Natural killer cell (primary cell): ENCODE results near the gene SLC39A3. TPM values are rescaled to one million over a fixed set of nuclear protein-coding genes. Genes with fewer than 3 reads are reported as not detected.

Experiments used
- ATAC-seq, 3 donors: fragments of 150-1000 bp in 2 of 3; fragments of 200-7000 bp in 1 of 3; cut with Tn5 transposase; 1 replicate in 1 of 3; 2 replicates in 2 of 3; pipeline ENCODE4 v1.10.0; 2021; ENCODE audit warnings: mild to moderate bottlenecking in 2 of 3, moderate library complexity in 2 of 3
- DNase-seq, 2 donors: peaks; one replicate each; pipeline versions ENCODE4 v3.0.0 to v3.0.0-alpha.2; 2013 to 2021; ENCODE audit warnings: mixed read lengths in 1 of 2
- H3K27ac ChIP-seq: one replicate; pipeline ENCODE4 v1.5.1; 2013; ENCODE audit warnings: mild to moderate bottlenecking, low read length
- H3K27me3 ChIP-seq: one replicate; pipeline ENCODE4 v1.6.1; 2013; ENCODE audit warnings: low read length; ENCODE audit not compliant: control insufficient read depth, insufficient read depth
- H3K36me3 ChIP-seq: one replicate; pipeline ENCODE4 v1.6.1; 2013; ENCODE audit warnings: low read length; ENCODE audit not compliant: control insufficient read depth, insufficient read depth
- H3K4me1 ChIP-seq: one replicate; pipeline ENCODE4 v1.6.1; 2013; ENCODE audit warnings: low read length; ENCODE audit not compliant: control insufficient read depth, insufficient read depth
- H3K4me3 ChIP-seq: one replicate; pipeline ENCODE4 v1.5.1; 2013; ENCODE audit warnings: low read length
- H3K9me3 ChIP-seq: one replicate; pipeline ENCODE4 v1.6.1; 2013; ENCODE audit warnings: low read length; ENCODE audit not compliant: control insufficient read depth, insufficient read depth
- H3K27ac Mint-ChIP-seq, 2 donors: one replicate each; pipeline ENCODE4 v1.8.0; 2022; ENCODE audit warnings: mild to moderate bottlenecking in 2 of 2, mixed read lengths in 2 of 2, moderate library complexity in 1 of 2
- H3K27me3 Mint-ChIP-seq, 2 donors: one replicate each; pipeline ENCODE4 v1.8.0; 2022; ENCODE audit warnings: low read depth in 2 of 2, mixed read lengths in 2 of 2
- H3K36me3 Mint-ChIP-seq: one replicate; pipeline ENCODE4 v1.8.0; 2022; ENCODE audit warnings: mixed read lengths
- H3K4me1 Mint-ChIP-seq, 2 donors: one replicate each; pipeline ENCODE4 v1.8.0; 2022; ENCODE audit warnings: mixed read lengths in 2 of 2
- H3K4me3 Mint-ChIP-seq: one replicate; pipeline ENCODE4 v1.8.0; 2022; ENCODE audit warnings: mild to moderate bottlenecking, moderate library complexity, mixed read lengths
- H3K9me3 Mint-ChIP-seq, 2 donors: one replicate each; pipeline ENCODE4 v1.8.0; 2022; ENCODE audit warnings: mixed read lengths in 2 of 2
- WGBS: methylation state at CpG from one replicate; pipeline ENCODE4 v1.1.7; 2013; ENCODE audit warnings: missing lambda C conversion rate; ENCODE audit not compliant: insufficient coverage; 5-methylcytosine and 5-hydroxymethylcytosine counted together
- intact Hi-C: fragments of 100-400 bp; cut with micrococcal nuclease; formaldehyde crosslinking; loops from one replicate; pipeline ENCODE4 v1.14.2; 2022
- total RNA-seq, 4 donors: library from RNA; stranded (reverse); fragments of 120-200 nt in 1 of 4; gene quantifications; one replicate each; pipeline versions ENCODE4 v1.2.3 to v1.2.4, GENCODE V29; 2013 to 2022
- TF ChIP-seq, protein P1 (sequence below): fragments of 200-600 bp; IDR thresholded peaks from one replicate; pipeline ENCODE4 v1.8.0; 2022; ENCODE audit warnings: antibody characterized with exemption

The SLC39A3 gene
- total RNA-seq, 3 donors from 2014 or later (not counting 1 experiment from before 2014, with no cell fraction given): 14.8 to 29.4 (median 19.6) TPM

DNA sequence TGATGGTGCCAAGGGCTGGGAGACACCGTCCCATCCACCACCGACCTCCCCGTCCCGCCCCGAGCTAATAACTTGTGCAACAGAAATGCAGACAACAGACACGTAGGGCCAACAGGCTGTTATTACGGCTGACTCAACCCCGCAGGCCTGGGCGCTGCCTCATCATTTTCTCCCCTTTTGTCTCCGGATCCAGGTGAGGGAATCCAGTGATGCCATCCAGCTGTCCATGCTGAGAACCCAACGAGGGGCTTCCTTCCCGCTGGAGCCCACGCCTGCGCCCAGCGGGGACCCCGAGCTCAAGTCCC, 12.2 kb downstream of the SLC39A3 start:
- no peaks in the 10 kb centered on the region for H3K9me3 ChIP-seq
- DNase-seq: no peak
- peaks cover 10% of the 10 kb centered on the region for H3K4me1 ChIP-seq
- TF ChIP-seq, protein P1, sequence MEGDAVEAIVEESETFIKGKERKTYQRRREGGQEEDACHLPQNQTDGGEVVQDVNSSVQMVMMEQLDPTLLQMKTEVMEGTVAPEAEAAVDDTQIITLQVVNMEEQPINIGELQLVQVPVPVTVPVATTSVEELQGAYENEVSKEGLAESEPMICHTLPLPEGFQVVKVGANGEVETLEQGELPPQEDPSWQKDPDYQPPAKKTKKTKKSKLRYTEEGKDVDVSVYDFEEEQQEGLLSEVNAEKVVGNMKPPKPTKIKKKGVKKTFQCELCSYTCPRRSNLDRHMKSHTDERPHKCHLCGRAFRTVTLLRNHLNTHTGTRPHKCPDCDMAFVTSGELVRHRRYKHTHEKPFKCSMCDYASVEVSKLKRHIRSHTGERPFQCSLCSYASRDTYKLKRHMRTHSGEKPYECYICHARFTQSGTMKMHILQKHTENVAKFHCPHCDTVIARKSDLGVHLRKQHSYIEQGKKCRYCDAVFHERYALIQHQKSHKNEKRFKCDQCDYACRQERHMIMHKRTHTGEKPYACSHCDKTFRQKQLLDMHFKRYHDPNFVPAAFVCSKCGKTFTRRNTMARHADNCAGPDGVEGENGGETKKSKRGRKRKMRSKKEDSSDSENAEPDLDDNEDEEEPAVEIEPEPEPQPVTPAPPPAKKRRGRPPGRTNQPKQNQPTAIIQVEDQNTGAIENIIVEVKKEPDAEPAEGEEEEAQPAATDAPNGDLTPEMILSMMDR: no peak
- no peak for ATAC-seq
- Mint-ChIP-seq H3K27me3 (peaks cover 7 to 8% of the 10 kb centered on the region in 2 donors), H3K27ac (no peak overlapping the region), H3K36me3 (no peaks in the 10 kb centered on the region), H3K4me3 (no peak overlapping the region), H3K9me3 (no peaks in the 10 kb centered on the region), H3K4me1 (peaks cover 5% of the 10 kb centered on the region in 2 donors)
- H3K27me3 ChIP-seq: peaks cover under 1% of the 10 kb centered on the region
- H3K27ac ChIP-seq: no peak overlapping the region
- H3K36me3 ChIP-seq: peaks cover 4% of the 10 kb centered on the region
- no peak overlapping the region for H3K4me3 ChIP-seq
- intact Hi-C loops: no loop called here
- WGBS: 85% methylated on average over 16 of the region's 16 CpGs

DNA sequence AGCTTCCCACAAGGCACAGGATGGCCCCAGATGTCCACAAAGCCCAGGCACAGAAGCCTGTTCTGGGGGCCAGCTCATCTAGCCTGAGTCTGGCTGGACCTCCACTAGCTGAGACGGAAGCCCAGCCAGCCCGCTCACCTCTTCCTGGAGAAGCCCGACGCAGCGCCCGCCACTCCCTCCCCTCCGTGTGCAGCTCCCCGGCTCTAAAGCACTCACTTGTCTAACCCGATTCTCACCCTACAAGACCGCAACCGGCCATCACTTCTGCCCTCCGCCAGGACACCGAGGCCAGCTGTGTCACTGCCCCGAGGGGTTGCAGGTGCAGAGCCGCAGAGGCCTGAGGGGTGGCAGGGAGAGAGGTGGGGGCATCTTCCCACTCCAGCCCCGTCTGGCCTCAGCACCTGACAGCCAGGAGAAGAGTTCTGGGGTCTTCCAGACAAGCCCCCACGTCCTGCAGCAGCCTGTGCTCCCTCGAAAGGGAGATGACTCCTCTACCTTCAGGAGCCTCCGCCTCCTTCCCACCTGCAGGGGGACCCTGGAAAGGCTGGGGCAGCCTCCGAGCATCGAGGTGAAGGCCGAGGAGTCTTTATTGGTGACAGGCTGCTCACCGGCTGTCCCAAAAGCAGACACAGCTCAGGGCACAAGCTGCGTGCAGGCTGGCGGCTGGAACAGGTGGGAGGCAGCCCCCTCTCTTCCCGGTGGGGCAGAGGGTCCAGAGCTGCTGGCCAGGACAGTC, 12.7 kb downstream of the SLC39A3 start:
- Mint-ChIP-seq H3K36me3 (no peaks in the 10 kb centered on the region), H3K27me3 (peaks cover 8 to 10% of the 10 kb centered on the region in 2 donors), H3K4me1 (peaks cover 5% of the 10 kb centered on the region in 2 donors), H3K27ac (no peak overlapping the region), H3K4me3 (no peak overlapping the region), H3K9me3 (no peaks in the 10 kb centered on the region)
- TF ChIP-seq, protein P1: no peak
- H3K9me3 ChIP-seq: no peaks in the 10 kb centered on the region
- intact Hi-C loops: no loop called here
- DNase-seq (no peak), ATAC-seq (peak in 1 of 3 donors; percentile 63)
- H3K27me3 ChIP-seq: peaks cover 5% of the 10 kb centered on the region
- H3K4me3 ChIP-seq: no peak overlapping the region
- no peak overlapping the region for H3K27ac ChIP-seq
- H3K4me1 ChIP-seq: peaks cover 10% of the 10 kb centered on the region
- H3K36me3 ChIP-seq: peaks cover 1% of the 10 kb centered on the region
- 28% methylated on average over 26 of the region's 26 CpGs for WGBS

DNA sequence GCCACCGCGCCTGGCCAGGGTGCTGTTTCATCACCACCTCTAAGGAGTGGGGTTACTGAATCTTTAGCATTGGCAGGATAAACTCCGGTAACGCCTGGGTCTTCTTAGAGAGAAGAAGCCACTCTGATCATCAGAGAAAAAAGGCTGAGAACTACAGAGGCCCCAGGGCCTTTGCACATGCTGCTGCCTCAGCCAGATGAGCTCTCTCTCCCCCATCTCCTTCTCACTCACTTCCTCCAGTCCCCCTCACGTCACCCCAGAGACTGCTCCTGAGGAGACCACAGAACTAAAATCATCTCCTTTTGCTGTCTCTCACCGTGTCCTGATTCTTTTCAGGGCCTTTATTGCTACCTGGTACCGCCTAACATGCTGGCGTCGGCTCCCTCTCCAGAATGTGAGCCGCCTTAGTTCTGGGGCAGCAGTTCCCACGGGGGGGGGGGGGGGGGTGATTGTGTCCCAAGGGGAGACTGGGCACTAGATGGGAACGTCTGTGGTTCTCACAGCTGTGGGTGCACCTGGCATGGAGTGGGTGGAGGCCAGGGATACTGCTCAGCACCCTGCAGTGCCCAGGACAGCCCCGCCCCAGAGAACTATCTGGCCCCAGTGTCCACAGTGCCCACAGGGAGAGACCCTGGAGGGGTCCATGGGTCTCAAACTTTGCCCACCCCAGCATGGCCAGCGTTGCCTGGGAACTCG, 13.5 kb downstream of the SLC39A3 start:
- Histone ChIP-seq H3K4me3 (no peak overlapping the region), H3K9me3 (no peaks in the 10 kb centered on the region), H3K27me3 (peaks cover 10% of the 10 kb centered on the region), H3K4me1 (peaks cover 13% of the 10 kb centered on the region), H3K27ac (no peak overlapping the region), H3K36me3 (no peaks in the 10 kb centered on the region)
- 61% methylated on average over 15 of the region's 15 CpGs for WGBS
- DNase-seq (no peak), ATAC-seq (no peak)
- Mint-ChIP-seq H3K9me3 (no peaks in the 10 kb centered on the region), H3K27me3 (peaks cover 8 to 10% of the 10 kb centered on the region in 2 donors), H3K27ac (no peak overlapping the region), H3K4me3 (no peak overlapping the region), H3K4me1 (peaks cover 5% of the 10 kb centered on the region in 2 donors), H3K36me3 (no peaks in the 10 kb centered on the region)
- TF ChIP-seq, protein P1: no peak
- intact Hi-C loops: no loop called here
